Embryonic facial prominence (tissue), 1 donor: ENCODE measurements around the gene SF3A2.

ENCODE experiments used
- DNase-seq: peaks from one replicate; pipeline ENCODE4 v3.0.0-alpha.2; 2016; ENCODE audit errors: extremely low spot score

SF3A2 gene

GRCh38 chr19:2291185-2291751, 54.6 kb downstream of the SF3A2 start:
- no peak for DNase-seq

- no peak for DNase-seq
Measured at GRCh38 chr19:2294687-2295335, 58.2 kb downstream of the SF3A2 start.

- no peak for DNase-seq
Measured at GRCh38 chr19:2296141-2296540, 59.5 kb downstream of the SF3A2 start.
